K562 (cell line): ENCODE data around the gene PABPC1L. TPM values are rescaled to one million over a fixed set of nuclear protein-coding genes. Genes with fewer than 3 reads are reported as not detected.

ENCODE experiments used
- EWSR1 ChIP-seq: fragments of 450-650 bp; IDR thresholded peaks from 2 replicates; pipeline ENCODE4 v1.6.1; 2018; ENCODE audit warnings: borderline replicate concordance, mild to moderate bottlenecking, low read depth, moderate library complexity; ENCODE audit not compliant: partially characterized antibody
- GTF2A2 ChIP-seq: IDR thresholded peaks from 2 replicates; pipeline ENCODE4 v1.6.1; 2016; ENCODE audit warnings: mild to moderate bottlenecking, missing genetic modification characterization, missing compliant biosample characterization
- KAT2B ChIP-seq: IDR thresholded peaks from one replicate; pipeline ENCODE4 v1.6.1; 2012; ENCODE audit warnings: low read depth, mild to moderate bottlenecking, control low read depth, inconsistent platforms, low read length, moderate library complexity
- KDM4B ChIP-seq, 2 experiments: fragments of 450-650 bp in 1 of 2; sonication (generic) in 1 of 2; IDR thresholded peaks; 2 replicates each; pipeline ENCODE4 v1.6.1; 2016 to 2017; ENCODE audit warnings: borderline replicate concordance in 2 of 2, antibody characterized with exemption in 1 of 2, low read depth in 1 of 2, mild to moderate bottlenecking in 1 of 2
- KLF13 ChIP-seq: fragments of 450-650 bp; IDR thresholded peaks from 2 replicates; pipeline ENCODE4 v1.6.1; 2016; ENCODE audit warnings: missing genetic modification characterization, low read depth, mild to moderate bottlenecking, missing compliant biosample characterization, moderate library complexity, borderline replicate concordance
- LARP7 ChIP-seq: fragments of 450-650 bp; IDR thresholded peaks from 2 replicates; pipeline ENCODE4 v1.6.1; 2016
- NFE2 ChIP-seq: IDR thresholded peaks from 2 replicates; pipeline ENCODE4 v1.6.1; 2014; ENCODE audit warnings: antibody characterized with exemption, low read depth
- NRF1 ChIP-seq, 2 experiments: fragments of 450-650 bp; IDR thresholded peaks in 1 of 2; conservative IDR thresholded peaks in 1 of 2; 2 replicates each; pipeline ENCODE4 v1.6.1; 2014; ENCODE audit warnings: mild to moderate bottlenecking in 2 of 2
- NUFIP1 ChIP-seq: fragments of 450-650 bp; IDR thresholded peaks from 2 replicates; pipeline ENCODE4 v1.6.1; 2018; ENCODE audit not compliant: partially characterized antibody
- POLR2AphosphoS5 ChIP-seq: IDR thresholded peaks from 2 replicates; pipeline ENCODE4 v1.6.1; 2011; ENCODE audit warnings: mild to moderate bottlenecking, low read depth, low read length, moderate library complexity; ENCODE audit not compliant: control insufficient read depth, insufficient read depth
- RAD51 ChIP-seq: fragments of 450-650 bp; IDR thresholded peaks from 2 replicates; pipeline ENCODE4 v1.7.1; 2016; ENCODE audit warnings: low read depth, mild to moderate bottlenecking, borderline replicate concordance
- RBM14 ChIP-seq: fragments of 200-400 bp; formaldehyde crosslinking; IDR thresholded peaks from 2 replicates; pipeline ENCODE4 v1.6.1; 2018; ENCODE audit warnings: low read depth, mild to moderate bottlenecking, low read length, moderate library complexity, borderline replicate concordance; ENCODE audit not compliant: insufficient read depth
- SAFB2 ChIP-seq: fragments of 200-400 bp; formaldehyde crosslinking; IDR thresholded peaks from 2 replicates; pipeline ENCODE4 v1.6.1; 2018; ENCODE audit warnings: borderline replicate concordance, low read length, low read depth, moderate library complexity; ENCODE audit not compliant: severe bottlenecking
- SNIP1 ChIP-seq: fragments of 450-650 bp; IDR thresholded peaks from 2 replicates; pipeline ENCODE4 v1.7.1; 2017; ENCODE audit warnings: low read depth, mild to moderate bottlenecking
- TAL1 ChIP-seq: fragments of 450-650 bp; IDR thresholded peaks from 2 replicates; pipeline ENCODE4 v1.6.1; 2016; ENCODE audit warnings: mild to moderate bottlenecking
- ZC3H11A ChIP-seq: IDR thresholded peaks from 2 replicates; pipeline ENCODE4 v1.6.1; 2012; ENCODE audit warnings: low read depth, low read length, improper control_type of control experiment
- ZNF134 ChIP-seq: fragments of 250-450 bp; sonication (Bioruptor Pico); conservative IDR thresholded peaks from 2 replicates; pipeline ENCODE4 v1.4.0; 2020
- ZNF24 ChIP-seq: fragments of 450-650 bp; IDR thresholded peaks from 2 replicates; pipeline ENCODE4 v1.6.1; 2016
- ZNF444 ChIP-seq: fragments of 250-450 bp; sonication (Bioruptor Pico); IDR thresholded peaks from 2 replicates; pipeline ENCODE4 v1.4.0; 2020; ENCODE audit warnings: mild to moderate bottlenecking, moderate library complexity
- ZNF77 ChIP-seq: fragments of 250-450 bp; sonication (Bioruptor Pico); IDR thresholded peaks from 2 replicates; pipeline ENCODE4 v1.5.0; 2020
- polyA plus RNA-seq, 8 experiments: library from polyadenylated mRNA; depleted of rRNA in 4 of 8; stranded (reverse) in 5 of 8; unstranded in 3 of 8; fragments of >200 nt; fragmentation: Nextera tagmentation in 2 of 8; fragmentation: Illumina TruSeq in 1 of 8; extraction: Ambion mirVana in 2 of 8; extraction: Trizol in 1 of 8; gene quantifications; 2 replicates each; pipeline versions ENCODE4 v1.2.1 to v1.2.3, GENCODE V29; 2011 to 2014; ENCODE audit warnings: inconsistent platforms in 1 of 8, missing spikeins in 1 of 8
- total RNA-seq, 7 experiments: library from RNA; depleted of rRNA in 6 of 7; stranded (reverse); fragments of >200 nt in 6 of 7; fragmentation: Illumina TruSeq in 2 of 7; extraction: Trizol in 2 of 7; gene quantifications; 2 replicates each; pipeline versions ENCODE4 v1.2.1 to v1.2.3, GENCODE V29; 2011 to 2021; ENCODE audit warnings: low replicate concordance in 1 of 7
- TF ChIP-seq, protein P1 (sequence below): IDR thresholded peaks from 3 replicates; pipeline ENCODE4 v1.6.1; 2011; ENCODE audit warnings: borderline replicate concordance, mild to moderate bottlenecking, moderate library complexity; ENCODE audit not compliant: insufficient read length; ENCODE audit errors: extremely low read depth
- TF ChIP-seq, protein P2 (sequence below): sonication (generic); formaldehyde crosslinking; IDR thresholded peaks from 2 replicates; pipeline ENCODE4 v1.9.0; 2022; ENCODE audit warnings: mild to moderate bottlenecking, missing genetic modification reagents
- TF ChIP-seq, protein P3 (sequence below): sonication (generic); formaldehyde crosslinking; IDR thresholded peaks from 2 replicates; pipeline ENCODE4 v1.8.0; 2022; ENCODE audit warnings: mild to moderate bottlenecking, missing genetic modification reagents

Gene PABPC1L
- total and polyA plus RNA-seq, 9 of the 15 experiments (the other 6 are each of a cell fraction or from before 2014, with no cell fraction given), result 6.0 to 90.3 (median 15.8) TPM

DNA sequence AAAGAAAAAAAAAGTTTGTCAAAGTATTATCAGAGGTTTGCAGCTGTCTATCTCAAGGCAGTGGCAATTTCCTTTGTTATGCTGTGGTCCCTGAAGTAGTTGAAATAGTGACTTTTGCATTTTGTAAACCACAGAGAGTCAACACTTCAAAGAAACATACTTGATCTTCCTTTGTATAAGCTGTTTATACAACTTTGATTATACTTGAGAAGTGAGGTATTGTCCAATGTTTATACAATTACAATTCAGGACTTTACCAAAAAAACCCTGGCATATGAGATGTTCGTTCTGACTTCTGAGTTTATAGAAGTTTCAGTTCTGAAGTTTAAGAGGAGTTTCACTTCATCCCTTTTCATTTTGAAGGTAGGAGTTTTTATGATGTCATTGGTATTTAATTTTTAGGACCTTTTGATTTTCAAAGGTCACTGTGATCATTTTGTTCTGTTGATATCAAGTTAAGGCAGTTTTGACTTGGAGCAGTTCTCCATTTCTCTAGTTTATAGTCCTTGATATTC lies 60.4 kb downstream of the PABPC1L start (continued):
- no peak for TF ChIP-seq ZNF24
- TF ChIP-seq POLR2AphosphoS5, result no peak
- TF ChIP-seq KAT2B, result no peak
- TF ChIP-seq RAD51, result no peak
- no peak for TF ChIP-seq EWSR1
- TF ChIP-seq, protein P1, sequence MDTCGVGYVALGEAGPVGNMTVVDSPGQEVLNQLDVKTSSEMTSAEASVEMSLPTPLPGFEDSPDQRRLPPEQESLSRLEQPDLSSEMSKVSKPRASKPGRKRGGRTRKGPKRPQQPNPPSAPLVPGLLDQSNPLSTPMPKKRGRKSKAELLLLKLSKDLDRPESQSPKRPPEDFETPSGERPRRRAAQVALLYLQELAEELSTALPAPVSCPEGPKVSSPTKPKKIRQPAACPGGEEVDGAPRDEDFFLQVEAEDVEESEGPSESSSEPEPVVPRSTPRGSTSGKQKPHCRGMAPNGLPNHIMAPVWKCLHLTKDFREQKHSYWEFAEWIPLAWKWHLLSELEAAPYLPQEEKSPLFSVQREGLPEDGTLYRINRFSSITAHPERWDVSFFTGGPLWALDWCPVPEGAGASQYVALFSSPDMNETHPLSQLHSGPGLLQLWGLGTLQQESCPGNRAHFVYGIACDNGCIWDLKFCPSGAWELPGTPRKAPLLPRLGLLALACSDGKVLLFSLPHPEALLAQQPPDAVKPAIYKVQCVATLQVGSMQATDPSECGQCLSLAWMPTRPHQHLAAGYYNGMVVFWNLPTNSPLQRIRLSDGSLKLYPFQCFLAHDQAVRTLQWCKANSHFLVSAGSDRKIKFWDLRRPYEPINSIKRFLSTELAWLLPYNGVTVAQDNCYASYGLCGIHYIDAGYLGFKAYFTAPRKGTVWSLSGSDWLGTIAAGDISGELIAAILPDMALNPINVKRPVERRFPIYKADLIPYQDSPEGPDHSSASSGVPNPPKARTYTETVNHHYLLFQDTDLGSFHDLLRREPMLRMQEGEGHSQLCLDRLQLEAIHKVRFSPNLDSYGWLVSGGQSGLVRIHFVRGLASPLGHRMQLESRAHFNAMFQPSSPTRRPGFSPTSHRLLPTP, result no peak
- TF ChIP-seq ZC3H11A, result no peak
- TF ChIP-seq GTF2A2 (tag), result no peak
- no peak for TF ChIP-seq LARP7
- TF ChIP-seq KDM4B (IDR thresholded peaks at IDR 0.05; ENCODE audit: borderline replicate concordance in 2 of 2, low read depth in 1 of 2), result no peak
- TF ChIP-seq KLF13 (tag), result no peak
- TF ChIP-seq NRF1 (conservative IDR thresholded peaks at IDR 0.05 in 1 of 2, IDR thresholded peaks at IDR 0.05 in 1 of 2), result no peak
- no peak for TF ChIP-seq SAFB2
- peak; percentile 37; the same call in 1 of the 2 replicates for TF ChIP-seq NFE2
- TF ChIP-seq TAL1, result peak; percentile 71
- TF ChIP-seq, protein P2, sequence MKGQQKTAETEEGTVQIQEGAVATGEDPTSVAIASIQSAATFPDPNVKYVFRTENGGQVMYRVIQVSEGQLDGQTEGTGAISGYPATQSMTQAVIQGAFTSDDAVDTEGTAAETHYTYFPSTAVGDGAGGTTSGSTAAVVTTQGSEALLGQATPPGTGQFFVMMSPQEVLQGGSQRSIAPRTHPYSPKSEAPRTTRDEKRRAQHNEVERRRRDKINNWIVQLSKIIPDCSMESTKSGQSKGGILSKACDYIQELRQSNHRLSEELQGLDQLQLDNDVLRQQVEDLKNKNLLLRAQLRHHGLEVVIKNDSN (CRISPR knock-in tag), result no peak
- no peak for TF ChIP-seq RBM14
- TF ChIP-seq ZNF134 (CRISPR knock-in tag), result no peak
- TF ChIP-seq, protein P3, sequence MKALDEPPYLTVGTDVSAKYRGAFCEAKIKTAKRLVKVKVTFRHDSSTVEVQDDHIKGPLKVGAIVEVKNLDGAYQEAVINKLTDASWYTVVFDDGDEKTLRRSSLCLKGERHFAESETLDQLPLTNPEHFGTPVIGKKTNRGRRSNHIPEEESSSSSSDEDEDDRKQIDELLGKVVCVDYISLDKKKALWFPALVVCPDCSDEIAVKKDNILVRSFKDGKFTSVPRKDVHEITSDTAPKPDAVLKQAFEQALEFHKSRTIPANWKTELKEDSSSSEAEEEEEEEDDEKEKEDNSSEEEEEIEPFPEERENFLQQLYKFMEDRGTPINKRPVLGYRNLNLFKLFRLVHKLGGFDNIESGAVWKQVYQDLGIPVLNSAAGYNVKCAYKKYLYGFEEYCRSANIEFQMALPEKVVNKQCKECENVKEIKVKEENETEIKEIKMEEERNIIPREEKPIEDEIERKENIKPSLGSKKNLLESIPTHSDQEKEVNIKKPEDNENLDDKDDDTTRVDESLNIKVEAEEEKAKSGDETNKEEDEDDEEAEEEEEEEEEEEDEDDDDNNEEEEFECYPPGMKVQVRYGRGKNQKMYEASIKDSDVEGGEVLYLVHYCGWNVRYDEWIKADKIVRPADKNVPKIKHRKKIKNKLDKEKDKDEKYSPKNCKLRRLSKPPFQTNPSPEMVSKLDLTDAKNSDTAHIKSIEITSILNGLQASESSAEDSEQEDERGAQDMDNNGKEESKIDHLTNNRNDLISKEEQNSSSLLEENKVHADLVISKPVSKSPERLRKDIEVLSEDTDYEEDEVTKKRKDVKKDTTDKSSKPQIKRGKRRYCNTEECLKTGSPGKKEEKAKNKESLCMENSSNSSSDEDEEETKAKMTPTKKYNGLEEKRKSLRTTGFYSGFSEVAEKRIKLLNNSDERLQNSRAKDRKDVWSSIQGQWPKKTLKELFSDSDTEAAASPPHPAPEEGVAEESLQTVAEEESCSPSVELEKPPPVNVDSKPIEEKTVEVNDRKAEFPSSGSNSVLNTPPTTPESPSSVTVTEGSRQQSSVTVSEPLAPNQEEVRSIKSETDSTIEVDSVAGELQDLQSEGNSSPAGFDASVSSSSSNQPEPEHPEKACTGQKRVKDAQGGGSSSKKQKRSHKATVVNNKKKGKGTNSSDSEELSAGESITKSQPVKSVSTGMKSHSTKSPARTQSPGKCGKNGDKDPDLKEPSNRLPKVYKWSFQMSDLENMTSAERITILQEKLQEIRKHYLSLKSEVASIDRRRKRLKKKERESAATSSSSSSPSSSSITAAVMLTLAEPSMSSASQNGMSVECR (CRISPR knock-in tag), result no peak
- TF ChIP-seq SNIP1, result no peak
- no peak for TF ChIP-seq ZNF444
- no peak for TF ChIP-seq ZNF77 (CRISPR knock-in tag)
- TF ChIP-seq NUFIP1, result no peak
